K562 (cell line): ENCODE data around the gene TLE7. TPM values are rescaled to one million over a fixed set of nuclear protein-coding genes. Genes with fewer than 3 reads are reported as not detected.

Experiments
- ATAC-seq: fragments of 200-7000 bp; cut with Tn5 transposase; 3 replicates; pipeline ENCODE4 v1.9.1; 2020; ENCODE audit warnings: moderate library complexity
- BruUV-seq: library from RNA; stranded (reverse); fragments of 400-500 nt; replicated peaks from 2 replicates; lab custom pipeline; 2021; lab: Mats Ljungman, UMichigan
- CTCF ChIA-PET: fragments of 300-600 bp; formaldehyde crosslinking; extraction: SDS; loops from one replicate; lab custom pipeline; 2021; ENCODE audit warnings: low intra/inter-chr PET ratio; lab: Yijun Ruan, JAX
- POLR2A ChIA-PET: fragments of 300-600, 350-650 bp; sonication (Branson Sonifier 250); formaldehyde crosslinking; extraction: SDS; loops from one replicate; lab custom pipeline; 2021; ENCODE audit warnings: antibody characterized with exemption, inconsistent platforms; lab: Yijun Ruan, JAX
- DNase-seq, 4 experiments: peaks; one replicate each; pipeline versions ENCODE4 v3.0.0 to v3.0.0-alpha.2; 2011 to 2018; ENCODE audit warnings: low spot score in 3 of 4, mixed read lengths in 3 of 4; ENCODE audit errors: extremely low read depth in 1 of 4
- FAIRE-seq: peaks from 2 replicates; lab custom pipeline; 2011; peaks lifted over from hg19 to GRCh38; lab: Jason Lieb, UNC
- H2AFZ ChIP-seq: 2 replicates; pipeline ENCODE4 v1.6.0; 2011; ENCODE audit warnings: low read depth, low read length, control low read depth, inconsistent platforms
- H3K27ac ChIP-seq: fragments of 200-600 bp; 3 replicates; pipeline ENCODE4 v1.8.0; 2011; ENCODE audit warnings: low read depth, mild to moderate bottlenecking, control low read depth, inconsistent platforms, low read length, moderate library complexity, mixed read lengths; ENCODE audit errors: extremely low read depth
- H3K27me3 ChIP-seq, 2 experiments: fragments of 300-600 bp in 1 of 2; 2 replicates in 1 of 2; 3 replicates in 1 of 2; pipeline versions ENCODE4 v1.6.0 to v1.8.0; 2011; ENCODE audit warnings: inconsistent platforms in 2 of 2, low read length in 2 of 2, mild to moderate bottlenecking in 1 of 2, mixed read lengths in 1 of 2, moderate library complexity in 1 of 2; ENCODE audit not compliant: control insufficient read depth in 2 of 2, insufficient read depth in 2 of 2
- H3K36me3 ChIP-seq: fragments of 300-600 bp; 3 replicates; pipeline ENCODE4 v1.8.0; 2011; ENCODE audit warnings: mild to moderate bottlenecking, low read length, inconsistent platforms; ENCODE audit not compliant: control insufficient read depth, insufficient read depth
- H3K4me1 ChIP-seq, 2 experiments: fragments of 200-600 bp in 1 of 2; replicated peaks in 1 of 2; 2 replicates in 1 of 2; 3 replicates in 1 of 2; pipeline versions ENCODE4 v1.5.1 to v1.8.0; 2011; ENCODE audit warnings: inconsistent platforms in 2 of 2, low read length in 2 of 2, mild to moderate bottlenecking in 1 of 2, mixed read lengths in 1 of 2, moderate library complexity in 1 of 2; ENCODE audit not compliant: control insufficient read depth in 2 of 2, insufficient read depth in 2 of 2
- H3K4me2 ChIP-seq: 2 replicates; pipeline ENCODE4 v1.6.1; 2011; ENCODE audit warnings: low read length, control low read depth, inconsistent platforms, mixed read lengths; ENCODE audit not compliant: insufficient read depth
- H3K4me3 ChIP-seq: fragments of 200-600 bp; sonication (generic), shearing (Covaris generic); 2 replicates; pipeline ENCODE4 v1.5.1; 2016; ENCODE audit warnings: control low read depth, inconsistent platforms
- H3K79me2 ChIP-seq: fragments of 200-600 bp; 3 replicates; pipeline ENCODE4 v1.8.0; 2011; ENCODE audit warnings: low read length, inconsistent platforms; ENCODE audit not compliant: control insufficient read depth, insufficient read depth
- H3K9ac ChIP-seq, 2 experiments: 2 replicates each; pipeline versions ENCODE4 v1.6.0 to v1.6.1; 2011; ENCODE audit warnings: low read depth in 2 of 2, low read length in 2 of 2, control low read depth in 1 of 2, inconsistent platforms in 1 of 2, mild to moderate bottlenecking in 1 of 2, mixed read lengths in 1 of 2; ENCODE audit not compliant: insufficient read depth in 1 of 2
- H3K9me1 ChIP-seq: one replicate; pipeline ENCODE4 v1.6.0; 2011; ENCODE audit warnings: inconsistent platforms, mild to moderate bottlenecking, low read length, moderate library complexity; ENCODE audit not compliant: control insufficient read depth, insufficient read depth
- H3K9me3 ChIP-seq: replicated peaks from 2 replicates; pipeline ENCODE4 v1.5.1; 2011; ENCODE audit warnings: low read depth, low read length, inconsistent platforms; ENCODE audit not compliant: control insufficient read depth, insufficient read depth
- H4K20me1 ChIP-seq: replicated peaks from 2 replicates; pipeline ENCODE4 v1.6.1; 2011; ENCODE audit warnings: low read length, inconsistent platforms, mixed read lengths; ENCODE audit not compliant: control insufficient read depth, insufficient read depth
- ASH1L ChIP-seq: fragments of 450-650 bp; IDR thresholded peaks from 2 replicates; pipeline ENCODE4 v1.6.1; 2018; ENCODE audit warnings: borderline replicate concordance, mild to moderate bottlenecking, low read depth; ENCODE audit not compliant: partially characterized antibody
- ESRRA ChIP-seq: fragments of 450-650 bp; IDR thresholded peaks from 2 replicates; pipeline ENCODE4 v1.6.1; 2014; ENCODE audit warnings: low read depth, mild to moderate bottlenecking, moderate library complexity, borderline replicate concordance
- GTF2A2 ChIP-seq: IDR thresholded peaks from 2 replicates; pipeline ENCODE4 v1.6.1; 2016; ENCODE audit warnings: mild to moderate bottlenecking, missing genetic modification characterization, missing compliant biosample characterization
- KAT7 ChIP-seq: sonication (generic); formaldehyde crosslinking; IDR thresholded peaks from 2 replicates; pipeline ENCODE4 v1.8.0; 2022; ENCODE audit warnings: missing genetic modification reagents, mild to moderate bottlenecking, borderline replicate concordance
- KDM1A ChIP-seq, 2 experiments: fragments of 450-650 bp; IDR thresholded peaks; 2 replicates each; pipeline ENCODE4 v1.6.1; 2016; ENCODE audit warnings: mild to moderate bottlenecking in 2 of 2
- NELFE ChIP-seq: IDR thresholded peaks from 2 replicates; pipeline ENCODE4 v1.6.1; 2011; ENCODE audit warnings: mild to moderate bottlenecking; ENCODE audit not compliant: insufficient read depth, insufficient read length
- NEUROD1 ChIP-seq: fragments of 150-350 bp; IDR thresholded peaks from 2 replicates; pipeline ENCODE4 v1.6.1; 2014; ENCODE audit warnings: borderline replicate concordance, low read length, low read depth; ENCODE audit not compliant: partially characterized antibody
- NFE2 ChIP-seq: IDR thresholded peaks from 2 replicates; pipeline ENCODE4 v1.6.1; 2014; ENCODE audit warnings: antibody characterized with exemption, low read depth
- POLR2AphosphoS5 ChIP-seq: IDR thresholded peaks from 2 replicates; pipeline ENCODE4 v1.6.1; 2011; ENCODE audit warnings: mild to moderate bottlenecking, low read depth, low read length, moderate library complexity; ENCODE audit not compliant: control insufficient read depth, insufficient read depth
- RBM25 ChIP-seq: fragments of 200-400 bp; formaldehyde crosslinking; IDR thresholded peaks from 2 replicates; pipeline ENCODE4 v1.6.1; 2018; ENCODE audit warnings: low read length, low read depth, moderate library complexity; ENCODE audit not compliant: severe bottlenecking
- SMC3 ChIP-seq: conservative IDR thresholded peaks from 2 replicates; pipeline ENCODE4 v1.6.1; 2011; ENCODE audit warnings: low read depth, low read length, improper control_type of control experiment; ENCODE audit not compliant: insufficient read depth
- SREBF2 ChIP-seq: sonication (generic); formaldehyde crosslinking; IDR thresholded peaks from 2 replicates; pipeline ENCODE4 v1.4.0; 2020; ENCODE audit warnings: mild to moderate bottlenecking, missing genetic modification reagents
- TAF7 ChIP-seq: fragments of 450-650 bp; IDR thresholded peaks from 2 replicates; pipeline ENCODE4 v1.6.1; 2016; ENCODE audit warnings: missing genetic modification characterization, missing compliant biosample characterization
- ZBTB40 ChIP-seq, 2 experiments: fragments of 450-650 bp in 1 of 2; sonication (generic) in 1 of 2; formaldehyde crosslinking in 1 of 2; IDR thresholded peaks; 2 replicates each; pipeline versions ENCODE4 v1.7.1 to v1.9.0; 2016 to 2022; ENCODE audit warnings: inconsistent platforms in 1 of 2, mild to moderate bottlenecking in 1 of 2, missing genetic modification reagents in 1 of 2
- WGBS: fragments of 100-300 bp; shearing (Covaris generic); methylation state at CpG from one replicate; pipeline ENCODE4 v1.1.6; 2016; ENCODE audit warnings: low coverage, mixed read lengths; ENCODE audit not compliant: insufficient coverage; ENCODE audit errors: missing lambda C conversion rate; 5-methylcytosine and 5-hydroxymethylcytosine counted together
- in situ Hi-C: fragments of 300-500 bp; cut with MboI; formaldehyde crosslinking; loops from 4 replicates; pipeline ENCODE4 v1.15.0; 2018; ENCODE audit warnings: inconsistent platforms, mixed read lengths
- intact Hi-C: fragments of 100-400 bp; cut with micrococcal nuclease; formaldehyde crosslinking; loops from 2 replicates; pipeline ENCODE4 v1.14.2; 2022
- polyA plus RNA-seq, 8 experiments: library from polyadenylated mRNA; depleted of rRNA in 4 of 8; stranded (reverse) in 5 of 8; unstranded in 3 of 8; fragments of >200 nt; fragmentation: Nextera tagmentation in 2 of 8; fragmentation: Illumina TruSeq in 1 of 8; extraction: Ambion mirVana in 2 of 8; extraction: Trizol in 1 of 8; gene quantifications; 2 replicates each; pipeline versions ENCODE4 v1.2.1 to v1.2.3, GENCODE V29; 2011 to 2014; ENCODE audit warnings: inconsistent platforms in 1 of 8, missing spikeins in 1 of 8
- total RNA-seq, 7 experiments: library from RNA; depleted of rRNA in 6 of 7; stranded (reverse); fragments of >200 nt in 6 of 7; fragmentation: Illumina TruSeq in 2 of 7; extraction: Trizol in 2 of 7; gene quantifications; 2 replicates each; pipeline versions ENCODE4 v1.2.1 to v1.2.3, GENCODE V29; 2011 to 2021; ENCODE audit warnings: low replicate concordance in 1 of 7

The TLE7 gene
- total and polyA plus RNA-seq, 9 of the 15 experiments (the other 6 are each of a cell fraction or from before 2014, with no cell fraction given) = not detected

GRCh38 chr16:71421911-71422310 lies 19.9 kb downstream of the TLE7 start:
- intact Hi-C loops = no loop called here
- Histone ChIP-seq H3K4me1 (peaks cover 0 to 9% of the 10 kb centered on the region in 2 experiments; a peak in 2 of 5 replicates), H4K20me1 (peaks cover 6% of the 10 kb centered on the region; the same call in 1 of the 2 replicates), H3K9me1 (no peaks in the 10 kb centered on the region), H3K27me3 (peaks cover 25 to 63% of the 10 kb centered on the region in 2 experiments), H3K9ac (no peak overlapping the region), H3K27ac (no peak overlapping the region), H3K79me2 (no peaks in the 10 kb centered on the region), H3K36me3 (no peaks in the 10 kb centered on the region), H2AFZ (no peak overlapping the region), H3K9me3 (no peaks in the 10 kb centered on the region), H3K4me2 (no peak overlapping the region), H3K4me3 (no peak overlapping the region)
- no TSS peak for BruUV-seq
- POLR2A ChIA-PET = interaction anchor here (0.6 to 1.1 kb wide), 2 partner anchors 40 to 58 kb away, joined by 4 read pairs; partner anchors contain the start of gene ZNF23
- FAIRE-seq = peak; percentile 85
- CTCF ChIA-PET = interaction anchor here (0.9 kb wide), 1 partner anchor 10 kb away, joined by 4 read pairs; no protein-coding TSS in a partner anchor
- in situ Hi-C loops = loop anchor here (10.0 kb wide), 1 partner anchor 163 kb away; no protein-coding TSS in a partner anchor
- DNase-seq = peak; percentile 62 to 76 (median 72)
- WGBS = 0% methylated on average over 4 of the region's 4 CpGs
- peak; percentile 88 for ATAC-seq
- TF ChIP-seq SMC3 (0 out of 2 replicates have a peak, but pooled peaks have one; percentile 14), ASH1L (no peak), POLR2AphosphoS5 (no peak), NEUROD1 (no peak), NFE2 (no peak), ESRRA (peak; percentile 81; the same call in 1 of the 2 replicates), TAF7 (tag) (no peak), GTF2A2 (tag) (no peak), KAT7 (CRISPR knock-in tag) (no peak), SREBF2 (CRISPR knock-in tag) (no peak), ZBTB40 (IDR thresholded peaks at IDR 0.05) (no peak), ZBTB40 (CRISPR knock-in tag; IDR thresholded peaks at IDR 0.05) (no peak), NELFE (no peak), KDM1A (IDR thresholded peaks at IDR 0.05) (peak; percentile 42 to 54; a peak in 3 of 4 replicates), RBM25 (peak; percentile 52)
